Astrocyte of the hippocampus (primary cell): ENCODE results near the gene NF1.
"Not testable (repeated sequence)": the region's sequence is repeated elsewhere in the genome, so short reads cannot be mapped to it uniquely, and the experiment has no call there.

Experiments used
- DNase-seq: peaks from one replicate; pipeline ENCODE4 v3.0.0; 2011; ENCODE audit warnings: low read depth, low spot score

The NF1 gene

GRCh38 chr17:31089471-31089870, 5.3 kb upstream of the NF1 start:
- no peak for DNase-seq

DNA sequence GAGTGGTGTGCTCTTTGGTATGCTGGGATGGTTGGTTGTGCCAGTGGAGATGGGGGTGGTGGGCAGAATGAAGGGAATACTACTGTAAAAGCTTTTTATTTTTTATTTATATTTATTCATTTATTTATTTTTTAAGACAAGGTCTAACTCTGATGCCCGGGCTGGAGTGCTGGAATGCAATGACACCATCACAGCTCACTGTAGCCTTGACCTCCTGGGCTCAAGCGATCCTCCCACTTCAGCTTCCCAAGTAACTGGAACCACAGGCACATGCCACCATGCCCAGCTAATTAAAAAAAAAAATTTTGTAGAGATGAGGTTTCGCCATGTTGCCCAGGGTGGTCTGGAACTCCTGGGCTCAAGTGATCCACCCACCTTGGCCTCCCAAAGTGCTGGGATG, 4.1 kb upstream of the NF1 start:
- not testable (repeated sequence) for DNase-seq

- no peak for DNase-seq
Observed at GRCh38 chr17:31092475-31093064, 2.2 kb upstream of the NF1 start.

- no peak for DNase-seq
Observed at GRCh38 chr17:31093866-31094599, 744 bp upstream of the NF1 start.

DNA sequence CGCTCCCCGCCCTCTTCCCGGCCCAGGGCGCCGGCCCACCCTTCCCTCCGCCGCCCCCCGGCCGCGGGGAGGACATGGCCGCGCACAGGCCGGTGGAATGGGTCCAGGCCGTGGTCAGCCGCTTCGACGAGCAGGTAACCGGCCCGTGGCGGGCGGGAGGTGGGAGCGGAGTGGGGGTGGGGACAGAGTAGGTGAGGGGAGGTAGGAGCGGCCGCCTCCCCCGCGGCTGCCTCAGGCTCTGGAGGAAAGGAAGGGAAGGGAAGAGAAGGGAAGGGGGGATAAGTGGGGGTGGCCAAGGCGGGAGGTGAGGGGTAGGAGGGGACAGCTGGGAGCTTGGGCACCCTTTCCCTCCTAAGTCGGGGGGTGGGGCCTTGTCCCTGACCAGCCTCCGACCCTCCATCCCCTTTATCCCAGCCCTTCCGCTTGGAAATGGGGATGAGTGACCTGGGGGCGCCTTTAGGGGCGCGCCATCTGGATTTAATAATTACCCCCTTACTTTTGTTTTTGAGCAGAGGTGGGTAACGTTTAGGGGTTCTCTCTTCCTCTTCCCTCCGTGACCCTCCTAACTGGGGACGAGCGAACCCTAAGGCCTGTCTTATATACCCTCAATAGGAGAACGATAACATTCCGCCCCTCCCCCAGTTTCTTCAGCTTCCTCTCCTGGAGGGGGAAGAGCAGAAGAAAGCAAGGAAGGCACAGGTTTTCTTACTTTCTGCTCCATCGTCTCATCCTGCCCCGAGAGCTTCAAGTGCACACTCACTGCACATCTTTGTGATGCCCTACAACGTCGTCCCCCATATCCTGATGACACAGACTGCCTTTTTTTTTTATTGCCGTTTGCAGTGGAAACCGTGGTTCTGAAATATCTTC, 694 bp downstream of the NF1 start:
- peak; percentile 79 for DNase-seq

- DNase-seq, result no peak
Observed at GRCh38 chr17:31096106-31096436, 1.3 kb downstream of the NF1 start.

GRCh38 chr17:31099016-31099415, 4.2 kb downstream of the NF1 start:
- peak; percentile 48 for DNase-seq

DNA sequence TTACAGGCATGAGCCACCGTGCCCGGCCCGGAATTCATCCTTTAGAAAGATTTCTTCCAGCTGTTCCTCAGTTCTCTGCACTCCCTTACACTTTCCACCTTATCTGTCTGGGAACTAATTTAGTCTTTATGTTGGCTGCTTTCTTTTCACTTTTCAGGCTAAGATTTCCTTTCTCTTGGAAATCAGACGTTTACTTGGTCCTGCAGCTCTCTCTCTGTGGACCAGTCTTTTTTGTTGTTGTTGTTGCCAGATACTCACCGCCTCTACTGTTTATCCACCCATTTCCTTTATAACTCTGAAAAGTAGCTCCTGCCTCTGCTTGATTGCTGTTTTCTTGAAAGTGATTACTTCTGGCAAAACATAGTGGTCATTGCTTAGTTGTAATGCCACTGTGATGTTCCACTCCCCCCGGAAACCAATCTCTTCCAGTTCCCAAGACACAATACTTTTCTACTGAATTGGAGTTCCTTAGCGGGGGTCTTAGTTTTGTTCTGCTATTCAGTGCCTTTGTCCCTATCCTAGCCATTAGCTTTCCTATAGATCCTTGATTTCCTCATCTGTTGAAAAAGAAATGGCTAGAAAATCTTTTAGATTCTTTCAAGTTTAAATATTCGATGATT, 6.2 kb downstream of the NF1 start:
- DNase-seq, result no peak

GRCh38 chr17:31101943-31102342, 7.2 kb downstream of the NF1 start:
- DNase-seq, result no peak

- DNase-seq, result no peak
Observed at GRCh38 chr17:31105991-31106390, 11.2 kb downstream of the NF1 start.

GRCh38 chr17:31111183-31111582, 16.4 kb downstream of the NF1 start:
- no peak for DNase-seq

DNA sequence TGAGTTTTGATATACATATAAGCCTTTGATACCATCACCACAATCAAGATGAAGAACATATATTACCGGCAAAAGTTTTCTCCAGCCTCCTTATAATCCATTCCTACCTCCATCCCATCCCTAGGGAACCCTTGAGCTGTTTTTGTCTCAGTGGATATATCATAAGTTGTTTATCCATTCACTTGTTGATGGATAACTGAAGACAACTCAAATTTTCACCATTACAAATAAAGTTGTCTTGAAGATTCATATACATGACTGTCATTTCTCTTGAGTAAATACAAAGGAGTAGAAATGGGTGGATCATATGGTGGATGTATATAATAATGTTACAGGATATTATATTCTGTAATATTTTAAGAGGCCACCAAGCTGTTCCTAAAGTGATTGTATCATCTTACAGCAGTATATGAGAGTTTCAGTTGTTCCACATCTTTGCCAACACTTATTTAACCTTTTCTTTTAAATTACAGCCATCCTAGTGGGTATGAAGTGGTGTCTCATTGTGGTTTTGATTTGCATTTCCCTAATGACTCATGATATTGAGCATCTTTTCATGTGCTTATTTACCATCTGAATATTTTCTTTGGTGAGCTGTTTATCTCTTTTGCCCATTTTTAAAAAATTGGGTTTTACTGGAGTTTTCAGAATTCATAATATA, 17.4 kb downstream of the NF1 start:
- DNase-seq, result no peak

GRCh38 chr17:31113368-31113767, 18.6 kb downstream of the NF1 start:
- not testable (repeated sequence) for DNase-seq

DNA sequence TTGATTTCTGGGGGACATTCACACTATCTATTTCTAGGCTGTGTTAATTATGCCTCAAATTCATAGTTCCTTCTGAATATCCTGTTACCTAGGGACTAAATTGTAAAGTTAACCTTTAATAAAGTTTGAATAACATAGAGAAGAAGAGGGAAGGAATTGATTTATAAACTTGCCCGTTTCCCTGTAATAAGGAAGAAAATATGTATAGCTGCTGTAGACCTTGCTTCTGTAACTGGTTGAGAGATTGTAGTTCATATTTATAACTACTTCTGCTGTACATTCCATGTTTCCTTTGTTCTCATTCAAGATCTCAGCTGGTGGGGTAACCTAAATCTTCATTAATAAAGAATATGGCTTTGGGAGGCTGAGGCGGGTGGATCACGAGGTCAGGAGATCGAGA, 19.2 kb downstream of the NF1 start:
- DNase-seq, result no peak

- peak; percentile 43 for DNase-seq
Observed at GRCh38 chr17:31114956-31115555, 20.3 kb downstream of the NF1 start.

GRCh38 chr17:31116167-31116566, 21.4 kb downstream of the NF1 start:
- DNase-seq, result no peak

DNA sequence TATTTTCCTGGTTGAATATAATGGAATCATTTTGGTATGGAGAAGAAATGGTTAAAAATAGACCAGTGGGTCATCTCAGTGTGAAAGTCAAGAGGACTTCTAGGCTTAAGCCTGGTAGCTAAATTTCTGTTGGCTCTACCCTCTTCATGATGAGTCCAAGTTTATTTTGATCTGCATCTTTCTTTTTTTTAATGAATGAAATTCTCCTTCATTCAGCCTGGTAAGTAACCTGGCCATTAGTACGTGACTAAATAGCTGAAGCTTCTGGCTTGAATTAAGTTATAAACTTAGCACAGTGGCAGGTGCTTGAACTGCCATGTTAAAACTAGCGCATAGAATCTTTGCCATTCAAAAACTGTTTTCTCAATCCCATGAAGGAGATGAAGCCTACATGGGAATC, 28.0 kb downstream of the NF1 start:
- DNase-seq, result no peak

GRCh38 chr17:31126318-31126717, 31.5 kb downstream of the NF1 start:
- no peak for DNase-seq

GRCh38 chr17:31128241-31128640, 33.5 kb downstream of the NF1 start:
- no peak for DNase-seq

- DNase-seq, result no peak
Observed at GRCh38 chr17:31130286-31131224, 35.8 kb downstream of the NF1 start.
